GM12878 (cell line): ENCODE measurements around the gene NLGN3. TPM values are rescaled to one million over a fixed set of nuclear protein-coding genes. Genes with fewer than 3 reads are reported as not detected.
A peak's percentile ranks its signal among the peaks of the same experiment; 100 is the strongest.

Source experiments
- ATAC-seq: fragments of 200-7000 bp; cut with Tn5 transposase; 3 replicates; pipeline ENCODE4 v1.9.1; 2020; ENCODE audit warnings: mild to moderate bottlenecking, moderate library complexity
- BruUV-seq: library from RNA; stranded (reverse); fragments of 400-500 nt; replicated peaks from 2 replicates; lab custom pipeline; 2021; lab: Mats Ljungman, UMichigan
- CTCF ChIA-PET: fragments of 300-600 bp; sonication (Branson Sonifier 250); formaldehyde crosslinking; extraction: SDS; loops from one replicate; lab custom pipeline; 2021; ENCODE audit warnings: inconsistent platforms; lab: Yijun Ruan, JAX
- POLR2A ChIA-PET: fragments of 350-600 bp; formaldehyde crosslinking; extraction: SDS; loops from one replicate; lab custom pipeline; 2021; ENCODE audit warnings: inconsistent platforms; lab: Charles Lee
- RAD21 ChIA-PET: fragments of 300-600 bp; sonication (Branson Sonifier 250); formaldehyde crosslinking; loops from one replicate; lab custom pipeline; 2023; ENCODE audit warnings: antibody characterized with exemption; ENCODE audit not compliant: unreplicated experiment; lab: Charles Lee
- SMC1A ChIA-PET: fragments of 300-600 bp; sonication (Branson Sonifier 250); formaldehyde crosslinking; loops from one replicate; lab custom pipeline; 2023; ENCODE audit not compliant: unreplicated experiment, uncharacterized antibody; lab: Charles Lee
- DNase-seq: peaks from one replicate; pipeline ENCODE4 v3.0.0-alpha.2; 2011; ENCODE audit warnings: low read depth, low spot score
- FAIRE-seq: peaks from 3 replicates; lab custom pipeline; 2011; peaks lifted over from hg19 to GRCh38; lab: Jason Lieb, UNC
- H2AFZ ChIP-seq: 2 replicates; pipeline ENCODE4 v1.6.0; 2011; ENCODE audit warnings: low read depth, low read length, control low read depth; ENCODE audit not compliant: control insufficient read depth
- H3K27ac ChIP-seq: 2 replicates; pipeline ENCODE4 v1.5.1; 2011; ENCODE audit warnings: control low read depth; ENCODE audit not compliant: control insufficient read depth, insufficient read depth
- H3K27me3 ChIP-seq, 2 experiments: replicated peaks in 1 of 2; 2 replicates each; pipeline versions ENCODE4 v1.6.0 to v1.6.1; 2011; ENCODE audit warnings: low read length in 1 of 2; ENCODE audit not compliant: control insufficient read depth in 2 of 2, insufficient read depth in 2 of 2
- H3K36me3 ChIP-seq, 2 experiments: 2 replicates each; pipeline ENCODE4 v1.5.1; 2011; ENCODE audit warnings: low read length in 1 of 2; ENCODE audit not compliant: control insufficient read depth in 2 of 2, insufficient read depth in 2 of 2
- H3K4me1 ChIP-seq: 2 replicates; pipeline ENCODE4 v1.6.1; 2011; ENCODE audit warnings: mild to moderate bottlenecking, low read length, moderate library complexity, mixed read lengths; ENCODE audit not compliant: control insufficient read depth, insufficient read depth
- H3K4me2 ChIP-seq: 2 replicates; pipeline ENCODE4 v1.6.0; 2011; ENCODE audit warnings: control low read depth; ENCODE audit not compliant: control insufficient read depth, insufficient read depth
- H3K4me3 ChIP-seq: fragments of 200-600 bp; sonication (generic); 2 replicates; pipeline ENCODE4 v1.5.1; 2016
- H3K79me2 ChIP-seq: 2 replicates; pipeline ENCODE4 v1.6.0; 2011; ENCODE audit warnings: low read length; ENCODE audit not compliant: control insufficient read depth, insufficient read depth
- H3K9ac ChIP-seq: 2 replicates; pipeline ENCODE4 v1.8.0; 2011; ENCODE audit warnings: low read length, control low read depth, mixed read lengths; ENCODE audit not compliant: control insufficient read depth, insufficient read depth
- H3K9me3 ChIP-seq: replicated peaks from 3 replicates; pipeline ENCODE4 v1.5.1; 2011; ENCODE audit warnings: mild to moderate bottlenecking, low read length; ENCODE audit not compliant: control insufficient read depth, insufficient read depth
- H4K20me1 ChIP-seq: 2 replicates; pipeline ENCODE4 v1.6.0; 2011; ENCODE audit not compliant: control insufficient read depth, insufficient read depth
- BACH1 ChIP-seq: fragments of 450-650 bp; IDR thresholded peaks from 2 replicates; pipeline ENCODE4 v1.6.1; 2017; ENCODE audit warnings: mild to moderate bottlenecking, borderline replicate concordance
- FOS ChIP-seq: IDR thresholded peaks from 3 replicates; pipeline ENCODE4 v1.6.1; 2011; ENCODE audit warnings: borderline replicate concordance; ENCODE audit not compliant: insufficient read length; ENCODE audit errors: extremely low read depth
- HDAC2 ChIP-seq: fragments of 200-600 bp; sonication (generic); IDR thresholded peaks from 2 replicates; pipeline ENCODE4 v1.6.1; 2017
- IKZF2 ChIP-seq, 2 experiments: fragments of 450-650 bp; IDR thresholded peaks; 2 replicates each; pipeline ENCODE4 v1.6.1; 2017; ENCODE audit warnings: mild to moderate bottlenecking in 2 of 2, moderate library complexity in 2 of 2
- NR2C2 ChIP-seq: IDR thresholded peaks from 2 replicates; pipeline ENCODE4 v1.6.1; 2011; ENCODE audit warnings: borderline replicate concordance, low read depth; ENCODE audit not compliant: control insufficient read depth, insufficient read length
- PML ChIP-seq: IDR thresholded peaks from 2 replicates; pipeline ENCODE4 v1.6.1; 2012; ENCODE audit warnings: low read length, inconsistent platforms
- RUNX3 ChIP-seq: IDR thresholded peaks from 2 replicates; pipeline ENCODE4 v1.6.1; 2012; ENCODE audit warnings: low read length, inconsistent platforms
- SIN3A ChIP-seq: IDR thresholded peaks from 2 replicates; pipeline ENCODE4 v1.6.1; 2012; ENCODE audit warnings: low read depth, low read length, improper control_type of control experiment
- SP1 ChIP-seq: IDR thresholded peaks from one replicate; pipeline ENCODE4 v1.6.1; 2011; ENCODE audit warnings: low read depth, low read length
- SREBF1 ChIP-seq: IDR thresholded peaks from 2 replicates; pipeline ENCODE4 v1.6.1; 2012; ENCODE audit warnings: mild to moderate bottlenecking, low read length
- STAT3 ChIP-seq: IDR thresholded peaks from 2 replicates; pipeline ENCODE4 v1.6.1; 2011; ENCODE audit warnings: low read depth, low read length, improper control_type of control experiment
- YY1 ChIP-seq: IDR thresholded peaks from 2 replicates; pipeline ENCODE4 v1.6.1; 2011; ENCODE audit warnings: low read depth, mild to moderate bottlenecking, low read length
- ZBED1 ChIP-seq: IDR thresholded peaks from 2 replicates; pipeline ENCODE4 v1.6.1; 2016; ENCODE audit warnings: borderline replicate concordance
- WGBS: methylation state at CpG from one replicate; pipeline ENCODE4 v1.1.6; 2016; ENCODE audit warnings: low lambda C conversion rate; ENCODE audit not compliant: insufficient replicate concordance, insufficient coverage; ENCODE audit errors: missing lambda C conversion rate; 5-methylcytosine and 5-hydroxymethylcytosine counted together
- in situ Hi-C: fragments of 300-500 bp; cut with MboI; formaldehyde crosslinking; loops from 9 replicates; pipeline ENCODE4 v1.14.3; 2018; ENCODE audit warnings: mixed read lengths
- intact Hi-C: fragments of 100-400 bp; cut with micrococcal nuclease; formaldehyde crosslinking; loops from one replicate; pipeline ENCODE4 v1.14.2; 2022; ENCODE audit not compliant: unreplicated experiment
- polyA plus RNA-seq, 11 experiments: library from polyadenylated mRNA; depleted of rRNA in 4 of 11; unstranded in 6 of 11; stranded (reverse) in 5 of 11; fragments of >200 nt; fragmentation: Nextera tagmentation in 4 of 11; fragmentation: Illumina TruSeq in 1 of 11; extraction: Ambion mirVana in 4 of 11; extraction: Trizol in 1 of 11; gene quantifications; 1 replicate in 1 of 11; 2 replicates in 10 of 11; pipeline versions ENCODE4 v1.2.1 to v1.2.3, GENCODE V29; 2011 to 2016; ENCODE audit warnings: inconsistent platforms in 2 of 11, missing spikeins in 2 of 11, low read depth in 1 of 11
- total RNA-seq, 4 experiments: library from RNA; depleted of rRNA in 3 of 4; stranded (reverse); fragments of >200 nt in 3 of 4; fragmentation: Illumina TruSeq in 1 of 4; extraction: Trizol in 1 of 4; gene quantifications; 2 replicates each; pipeline versions ENCODE4 v1.2.1 to v1.2.3, GENCODE V29; 2013 to 2021
- TF ChIP-seq, protein P1 (sequence below): fragments of 450-650 bp; IDR thresholded peaks from 2 replicates; pipeline ENCODE4 v1.6.1; 2017; ENCODE audit warnings: mild to moderate bottlenecking
- TF ChIP-seq, protein P2 (sequence below): fragments of 450-650 bp; IDR thresholded peaks from 2 replicates; pipeline ENCODE4 v1.6.1; 2017; ENCODE audit warnings: mild to moderate bottlenecking, moderate library complexity
- TF ChIP-seq, protein P3 (sequence below): IDR thresholded peaks from 2 replicates; pipeline ENCODE4 v1.6.1; 2011; ENCODE audit warnings: borderline replicate concordance, low read depth, mild to moderate bottlenecking, moderate library complexity, mixed read lengths, low read length; ENCODE audit not compliant: insufficient read depth; ENCODE audit errors: extremely low read length

NLGN3 gene
- total and polyA plus RNA-seq, 10 of the 15 experiments (the other 5 are each of a cell fraction or from before 2014, with no cell fraction given): 0.07 to 0.73 (median 0.28) TPM

DNA sequence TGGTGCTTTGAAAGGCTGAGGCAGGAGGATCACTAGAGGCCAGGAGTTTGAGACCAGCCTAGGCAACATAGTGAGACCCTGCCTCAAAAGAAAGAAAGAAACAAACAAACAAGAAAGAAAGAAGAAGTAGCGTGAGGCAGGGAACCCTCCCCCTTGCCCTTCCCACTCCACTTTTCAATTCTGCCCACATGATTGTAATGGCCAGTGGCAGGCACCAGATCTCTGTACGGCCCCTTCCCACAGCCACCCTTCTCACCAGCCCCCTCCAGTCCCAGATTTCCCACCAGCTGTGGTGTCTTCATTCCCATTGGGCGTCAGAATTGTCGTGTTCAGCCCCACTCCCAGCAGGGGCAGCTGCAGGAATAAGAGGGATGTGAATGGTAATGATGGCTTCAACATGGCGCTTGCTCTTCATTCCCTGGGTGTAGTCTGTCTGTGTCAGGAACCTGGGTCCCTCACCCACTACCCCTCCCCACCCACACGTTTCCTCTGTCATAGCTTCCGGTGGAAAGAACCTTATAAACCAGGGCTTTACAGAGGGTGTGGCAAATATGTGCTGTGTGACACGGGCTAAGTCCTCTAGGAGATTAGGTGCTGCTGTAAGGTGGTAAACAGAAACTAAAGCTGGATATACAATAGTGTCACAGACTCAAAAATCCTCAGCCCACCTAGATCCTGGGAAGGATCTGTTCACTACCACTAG is 33.3 kb upstream of the NLGN3 start, which contains the start of gene IL2RG:
IL2RG (minus strand) TSS at position 437 of the 703 bp plus-strand sequence; CDS start at position 399, 38 bp downstream.
- WGBS: 1% methylated on average over 8 of the region's 8 CpGs
- Histone ChIP-seq H2AFZ (no peak within 1 kb of the TSS; the same call in 1 of the 2 replicates), H3K27ac (peak within 1 kb of the TSS; percentile 82), H3K4me1 (peaks cover 11% of the 10 kb centered on the region), H3K79me2 (peaks cover 49% of the 10 kb centered on the region), H3K9me3 (no peaks in the 10 kb centered on the region), H3K4me2 (peak within 1 kb of the TSS; percentile 68), H3K9ac (peak within 1 kb of the TSS; percentile 73), H4K20me1 (no peaks in the 10 kb centered on the region), H3K36me3 (no peaks in the 10 kb centered on the region; a peak in 1 of 4 replicates), H3K4me3 (peak within 1 kb of the TSS; percentile 84), H3K27me3 (no peaks in the 10 kb centered on the region)
- FAIRE-seq (peak; percentile 73), ATAC-seq (peak; percentile 88), DNase-seq (peak; percentile 87)
- in situ Hi-C loops: no loop called here
- ChIA-PET POLR2A (interaction anchor here (0.7 to 4.9 kb wide), 9 partner anchors 9 to 389 kb away, joined by 3 to 60 read pairs (median 5); partner anchors contain the start of gene FOXO4), RAD21 (interaction anchor here (0.9 to 3.6 kb wide), 6 partner anchors 9 to 86 kb away, joined by 3 to 28 read pairs (median 9); partner anchors contain the start of gene FOXO4), SMC1A (interaction anchor here (0.9 to 4.6 kb wide), 6 partner anchors 9 to 86 kb away, joined by 3 to 44 read pairs (median 5); no protein-coding TSS in a partner anchor), CTCF (interaction anchor here (1.2 to 3.7 kb wide), 4 partner anchors 10 to 71 kb away, joined by 5 to 34 read pairs (median 16); no protein-coding TSS in a partner anchor)
- TSS peak; percentile 85 for BruUV-seq
- intact Hi-C loops: loop anchor here (10.0 kb wide), 1 partner anchor 254 kb away; the partner anchor contains the start of gene TAF1
- TF ChIP-seq BACH1 (peak; percentile 36; the same call in 1 of the 2 replicates), NR2C2 (no peak), YY1 (peak; percentile 87), SP1 (peak; percentile 40), HDAC2 (no peak), PML (peak; percentile 91; the same call in 1 of the 2 replicates), FOS (no peak), SREBF1 (no peak), STAT3 (no peak; the same call in 1 of the 2 replicates), ZBED1 (peak; percentile 48; the same call in 1 of the 2 replicates), IKZF2 (IDR thresholded peaks at IDR 0.05) (peak; percentile 49 to 63; a peak in 3 of 4 replicates), SIN3A (0 out of 2 replicates have a peak, but pooled peaks have one; percentile 29), RUNX3 (peak; percentile 62)
- TF ChIP-seq, protein P1, sequence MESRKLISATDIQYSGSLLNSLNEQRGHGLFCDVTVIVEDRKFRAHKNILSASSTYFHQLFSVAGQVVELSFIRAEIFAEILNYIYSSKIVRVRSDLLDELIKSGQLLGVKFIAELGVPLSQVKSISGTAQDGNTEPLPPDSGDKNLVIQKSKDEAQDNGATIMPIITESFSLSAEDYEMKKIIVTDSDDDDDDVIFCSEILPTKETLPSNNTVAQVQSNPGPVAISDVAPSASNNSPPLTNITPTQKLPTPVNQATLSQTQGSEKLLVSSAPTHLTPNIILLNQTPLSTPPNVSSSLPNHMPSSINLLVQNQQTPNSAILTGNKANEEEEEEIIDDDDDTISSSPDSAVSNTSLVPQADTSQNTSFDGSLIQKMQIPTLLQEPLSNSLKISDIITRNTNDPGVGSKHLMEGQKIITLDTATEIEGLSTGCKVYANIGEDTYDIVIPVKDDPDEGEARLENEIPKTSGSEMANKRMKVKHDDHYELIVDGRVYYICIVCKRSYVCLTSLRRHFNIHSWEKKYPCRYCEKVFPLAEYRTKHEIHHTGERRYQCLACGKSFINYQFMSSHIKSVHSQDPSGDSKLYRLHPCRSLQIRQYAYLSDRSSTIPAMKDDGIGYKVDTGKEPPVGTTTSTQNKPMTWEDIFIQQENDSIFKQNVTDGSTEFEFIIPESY: no peak
- TF ChIP-seq, protein P2, sequence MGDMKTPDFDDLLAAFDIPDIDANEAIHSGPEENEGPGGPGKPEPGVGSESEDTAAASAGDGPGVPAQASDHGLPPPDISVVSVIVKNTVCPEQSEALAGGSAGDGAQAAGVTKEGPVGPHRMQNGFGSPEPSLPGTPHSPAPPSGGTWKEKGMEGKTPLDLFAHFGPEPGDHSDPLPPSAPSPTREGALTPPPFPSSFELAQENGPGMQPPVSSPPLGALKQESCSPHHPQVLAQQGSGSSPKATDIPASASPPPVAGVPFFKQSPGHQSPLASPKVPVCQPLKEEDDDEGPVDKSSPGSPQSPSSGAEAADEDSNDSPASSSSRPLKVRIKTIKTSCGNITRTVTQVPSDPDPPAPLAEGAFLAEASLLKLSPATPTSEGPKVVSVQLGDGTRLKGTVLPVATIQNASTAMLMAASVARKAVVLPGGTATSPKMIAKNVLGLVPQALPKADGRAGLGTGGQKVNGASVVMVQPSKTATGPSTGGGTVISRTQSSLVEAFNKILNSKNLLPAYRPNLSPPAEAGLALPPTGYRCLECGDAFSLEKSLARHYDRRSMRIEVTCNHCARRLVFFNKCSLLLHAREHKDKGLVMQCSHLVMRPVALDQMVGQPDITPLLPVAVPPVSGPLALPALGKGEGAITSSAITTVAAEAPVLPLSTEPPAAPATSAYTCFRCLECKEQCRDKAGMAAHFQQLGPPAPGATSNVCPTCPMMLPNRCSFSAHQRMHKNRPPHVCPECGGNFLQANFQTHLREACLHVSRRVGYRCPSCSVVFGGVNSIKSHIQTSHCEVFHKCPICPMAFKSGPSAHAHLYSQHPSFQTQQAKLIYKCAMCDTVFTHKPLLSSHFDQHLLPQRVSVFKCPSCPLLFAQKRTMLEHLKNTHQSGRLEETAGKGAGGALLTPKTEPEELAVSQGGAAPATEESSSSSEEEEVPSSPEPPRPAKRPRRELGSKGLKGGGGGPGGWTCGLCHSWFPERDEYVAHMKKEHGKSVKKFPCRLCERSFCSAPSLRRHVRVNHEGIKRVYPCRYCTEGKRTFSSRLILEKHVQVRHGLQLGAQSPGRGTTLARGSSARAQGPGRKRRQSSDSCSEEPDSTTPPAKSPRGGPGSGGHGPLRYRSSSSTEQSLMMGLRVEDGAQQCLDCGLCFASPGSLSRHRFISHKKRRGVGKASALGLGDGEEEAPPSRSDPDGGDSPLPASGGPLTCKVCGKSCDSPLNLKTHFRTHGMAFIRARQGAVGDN: peak; percentile 65; the same call in 1 of the 2 replicates
- TF ChIP-seq, protein P3, sequence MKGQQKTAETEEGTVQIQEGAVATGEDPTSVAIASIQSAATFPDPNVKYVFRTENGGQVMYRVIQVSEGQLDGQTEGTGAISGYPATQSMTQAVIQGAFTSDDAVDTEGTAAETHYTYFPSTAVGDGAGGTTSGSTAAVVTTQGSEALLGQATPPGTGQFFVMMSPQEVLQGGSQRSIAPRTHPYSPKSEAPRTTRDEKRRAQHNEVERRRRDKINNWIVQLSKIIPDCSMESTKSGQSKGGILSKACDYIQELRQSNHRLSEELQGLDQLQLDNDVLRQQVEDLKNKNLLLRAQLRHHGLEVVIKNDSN: no peak
